BLaER1 treated with 17β-estradiol and CSF1 and Interleukin-3, amounts not matched to agents 10 nM and 100 nM (cell line): ENCODE results near the gene MOSPD3.
"Not testable (repeated sequence)": the region's sequence is repeated elsewhere in the genome, so short reads cannot be mapped to it uniquely, and the experiment has no call there.

ENCODE experiments used
- H3K27ac ChIP-seq, 11 experiments: shearing (Covaris generic); formaldehyde crosslinking; 2 replicates each; pipeline ENCODE4 v1.8.1; 2022
- H3K27me3 ChIP-seq, 11 experiments: shearing (Covaris generic); formaldehyde crosslinking; 2 replicates each; pipeline ENCODE4 v1.8.1; 2022
- H3K36me3 ChIP-seq, 11 experiments: shearing (Covaris generic); formaldehyde crosslinking; 2 replicates each; pipeline ENCODE4 v1.8.1; 2022
- H3K4me1 ChIP-seq, 10 experiments: shearing (Covaris generic); formaldehyde crosslinking; 2 replicates each; pipeline ENCODE4 v1.8.1; 2022
- H3K4me2 ChIP-seq, 11 experiments: shearing (Covaris generic); formaldehyde crosslinking; 2 replicates each; pipeline ENCODE4 v1.8.1; 2022
- H3K4me3 ChIP-seq, 10 experiments: shearing (Covaris generic); formaldehyde crosslinking; 2 replicates each; pipeline ENCODE4 v1.8.1; 2022
- H3K9ac ChIP-seq, 11 experiments: shearing (Covaris generic); formaldehyde crosslinking; 2 replicates each; pipeline ENCODE4 v1.8.1; 2022
- H3K9me3 ChIP-seq, 11 experiments: shearing (Covaris generic); formaldehyde crosslinking; replicated peaks in 1 of 11; 2 replicates each; pipeline ENCODE4 v1.8.1; 2022
- H4K20me1 ChIP-seq, 11 experiments: shearing (Covaris generic); formaldehyde crosslinking; 2 replicates each; pipeline ENCODE4 v1.8.1; 2022
- Cebpa-rat ChIP-seq, 11 experiments: shearing (Covaris generic); IDR thresholded peaks; 2 replicates each; pipeline ENCODE4 v1.8.1; 2022

Gene MOSPD3

DNA sequence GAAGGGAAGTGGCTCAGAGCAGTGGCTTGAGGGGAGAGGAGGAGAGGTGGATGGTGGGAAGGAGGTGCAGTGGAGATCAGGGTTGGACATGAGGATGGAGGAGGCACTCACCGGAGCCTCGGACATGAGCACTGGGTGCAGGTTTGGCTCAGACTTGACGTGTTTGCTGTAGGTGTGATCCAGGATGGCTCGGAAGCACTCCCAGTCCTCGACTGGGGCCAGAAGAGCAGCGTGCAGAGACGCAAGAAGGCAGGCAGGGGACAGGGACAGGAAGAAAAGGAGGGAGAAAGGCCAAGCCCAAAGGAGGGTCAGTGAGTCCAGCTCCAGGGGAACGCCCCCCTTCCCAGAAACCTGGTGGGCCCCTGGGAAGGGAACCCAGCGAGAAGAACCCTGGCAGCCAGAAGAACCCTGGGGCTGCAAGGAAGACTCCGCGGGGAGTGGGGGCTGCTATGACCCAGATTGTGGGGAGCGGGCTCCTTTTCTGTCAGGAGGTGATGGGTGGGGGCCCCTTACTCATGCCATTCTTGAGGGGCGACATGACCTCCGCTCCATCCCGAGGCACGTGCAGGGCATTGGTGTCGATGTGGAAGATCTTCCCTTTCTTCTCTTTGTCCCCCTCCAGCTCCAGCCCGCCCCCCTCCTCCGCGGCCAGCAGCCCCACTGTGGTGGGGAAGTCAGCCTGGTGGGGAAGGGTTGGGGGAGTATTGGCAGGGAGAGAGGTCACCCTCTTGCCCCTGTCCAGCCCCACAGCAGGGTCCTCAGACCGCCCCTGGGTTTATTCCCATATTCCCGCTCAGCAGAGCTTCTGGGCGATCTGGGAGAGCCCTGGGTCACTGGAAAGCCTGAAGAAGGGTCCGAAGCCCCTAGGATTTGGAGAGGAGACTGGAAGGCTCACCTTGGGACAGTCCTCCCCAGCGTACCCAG is 42.8 kb downstream of the MOSPD3 start:
- H3K4me1 ChIP-seq: peaks cover 0 to 10% (median 3%) of the 10 kb centered on the region in 10 experiments; a peak in 4 of 20 replicates
- peak overlapping the region in 1 of 11 experiments; percentile 14; a peak in 1 of 22 replicates for H3K4me2 ChIP-seq
- TF ChIP-seq Cebpa-rat (IDR thresholded peaks at IDR 0.05): no peak
- H3K27me3 ChIP-seq: peaks cover 15 to 32% (median 21%) of the 10 kb centered on the region in 11 experiments; a peak in 19 of 22 replicates
- H3K9ac ChIP-seq: no peak overlapping the region
- H4K20me1 ChIP-seq: no peaks in the 10 kb centered on the region
- H3K9me3 ChIP-seq: peaks cover 0 to 6% (median 0%) of the 10 kb centered on the region in 11 experiments; a peak in 3 of 22 replicates
- no peak overlapping the region for H3K4me3 ChIP-seq
- no peaks in the 10 kb centered on the region for H3K36me3 ChIP-seq
- no peak overlapping the region for H3K27ac ChIP-seq

DNA sequence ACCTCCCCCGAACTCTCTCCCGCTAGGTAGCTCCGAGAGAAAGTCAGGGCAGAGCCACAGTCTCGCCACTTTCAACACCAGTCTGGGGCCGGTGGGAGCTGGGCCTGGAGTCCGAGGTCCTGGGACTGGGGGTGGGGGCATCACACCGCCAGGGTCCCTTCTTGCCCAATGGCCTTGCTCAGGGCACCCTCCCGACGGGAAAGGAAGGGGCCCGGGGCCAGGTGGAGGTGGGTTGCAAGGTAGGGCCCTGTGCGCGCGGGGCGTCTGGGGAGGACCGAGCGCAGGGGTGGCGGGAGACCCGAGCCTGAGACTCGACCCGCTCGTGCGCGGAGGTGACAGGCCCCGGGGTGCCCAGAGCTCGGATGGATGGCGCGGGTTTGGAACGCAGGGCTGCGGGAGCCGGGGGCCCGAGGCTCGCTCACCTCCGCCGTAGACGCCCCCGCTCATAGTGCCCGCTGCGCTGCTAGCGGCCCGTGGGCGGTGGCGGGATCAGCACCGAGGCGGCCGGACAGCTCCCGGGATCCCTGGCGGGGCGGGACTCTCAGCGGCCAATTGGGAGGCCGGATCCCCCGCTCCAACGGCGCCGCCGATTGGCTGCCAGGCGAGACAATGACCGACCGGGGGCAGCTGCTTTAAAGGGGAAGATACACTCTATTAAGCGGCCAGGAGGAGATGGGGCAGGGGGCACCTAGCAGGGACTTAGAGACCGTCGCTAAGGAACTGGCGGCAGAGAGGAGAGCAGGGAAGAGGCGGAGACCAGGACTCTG is 43.8 kb downstream of the MOSPD3 start, which contains the start of gene ACTL6B:
Gene ACTL6B, minus strand, starts transcription at position 541 of the 767 bp plus-strand sequence. Its CDS starts 94 bp downstream, at position 447.
- H3K4me3 ChIP-seq: no peak within 1 kb of the TSS
- no peak for TF ChIP-seq Cebpa-rat (IDR thresholded peaks at IDR 0.05)
- no peaks in the 10 kb centered on the region for H3K36me3 ChIP-seq
- H3K27me3 ChIP-seq: peaks cover 15 to 32% (median 21%) of the 10 kb centered on the region in 11 experiments; a peak in 19 of 22 replicates
- no peak within 1 kb of the TSS for H3K9ac ChIP-seq
- no peaks in the 10 kb centered on the region for H4K20me1 ChIP-seq
- H3K9me3 ChIP-seq: peaks cover 0 to 6% (median 0%) of the 10 kb centered on the region in 11 experiments; a peak in 3 of 22 replicates
- H3K27ac ChIP-seq: no peak within 1 kb of the TSS
- no peak within 1 kb of the TSS for H3K4me2 ChIP-seq
- peaks cover 0 to 10% (median 3%) of the 10 kb centered on the region in 10 experiments; a peak in 4 of 20 replicates for H3K4me1 ChIP-seq

DNA sequence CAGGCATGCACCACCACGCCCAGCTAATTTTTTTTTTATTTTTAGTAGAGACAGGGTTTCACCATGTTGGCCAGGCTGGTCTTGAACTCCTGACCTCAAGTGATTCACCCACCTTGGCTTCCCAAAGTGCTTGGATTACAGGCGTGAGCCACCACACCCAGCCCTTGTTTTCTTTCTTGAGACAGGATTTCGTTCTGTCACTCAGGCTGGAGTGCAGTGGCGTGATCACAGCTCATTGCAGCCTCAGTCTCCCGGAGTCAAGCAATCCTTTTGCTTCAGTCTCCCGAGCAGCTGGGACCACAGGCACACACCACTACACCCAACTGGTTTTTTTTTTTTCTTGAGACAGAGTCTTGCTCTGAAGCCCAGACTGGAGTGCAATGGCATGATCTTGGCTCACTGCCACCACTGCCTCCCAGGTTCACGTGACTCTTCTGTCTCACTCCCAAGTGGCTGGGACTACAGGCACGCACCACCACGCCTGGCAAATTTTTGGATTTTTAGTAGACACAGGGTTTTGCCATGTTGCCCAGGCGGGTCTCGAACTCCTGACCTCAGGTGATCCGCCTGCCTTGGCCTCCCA is 49.9 kb downstream of the MOSPD3 start:
- H4K20me1 ChIP-seq: not testable (repeated sequence)
- peak overlapping the region in 1 of 11 experiments; percentile 44; a peak in 1 of 22 replicates for H3K4me2 ChIP-seq

More for the DNA sequence above, 49.9 kb downstream of the MOSPD3 start:
- not testable (repeated sequence) for H3K9me3 ChIP-seq, H3K36me3 ChIP-seq, H3K4me3 ChIP-seq, H3K27ac ChIP-seq, H3K27me3 ChIP-seq
- peak overlapping the region in 1 of 11 experiments; percentile 29; a peak in 1 of 22 replicates for H3K9ac ChIP-seq
- peaks cover 0 to 20% (median 8%) of the 10 kb centered on the region in 10 experiments; a peak in 9 of 20 replicates for H3K4me1 ChIP-seq
